HEK293 (cell line): ENCODE measurements around the gene PLCH2.
A peak's percentile ranks its signal among the peaks of the same experiment; 100 is the strongest.

Experiments
- CTCF ChIA-PET: fragments of 350-600 bp; formaldehyde crosslinking; extraction: SDS; loops from one replicate; lab custom pipeline; 2021; ENCODE audit warnings: antibody characterized with exemption; lab: Yijun Ruan, JAX
- POLR2A ChIA-PET: fragments of 300-600 bp; formaldehyde crosslinking; extraction: SDS; loops from one replicate; lab custom pipeline; 2020; ENCODE audit warnings: antibody characterized with exemption, inconsistent platforms; lab: Yijun Ruan, JAX
- H3K27ac ChIP-seq: fragments of 200-500 bp; sonication (Bioruptor generic); 2 replicates; pipeline ENCODE4 v1.5.1; 2014; ENCODE audit warnings: low read depth, low read length, control low read depth, inconsistent platforms; ENCODE audit errors: extremely low read depth
- H3K36me3 ChIP-seq, 2 experiments: fragments of 200-500 bp in 1 of 2; sonication (Bioruptor generic) in 1 of 2; 1 replicate in 1 of 2; 2 replicates in 1 of 2; pipeline ENCODE4 v1.5.1; 2014 to 2017; ENCODE audit warnings: inconsistent platforms in 2 of 2, low read length in 2 of 2; ENCODE audit not compliant: control insufficient read depth in 2 of 2, insufficient read depth in 1 of 2
- H3K4me1 ChIP-seq: fragments of 200-500 bp; sonication (Bioruptor generic); 2 replicates; pipeline ENCODE4 v1.5.1; 2014; ENCODE audit warnings: mild to moderate bottlenecking, low read length, inconsistent platforms; ENCODE audit not compliant: control insufficient read depth, insufficient read depth
- H3K4me3 ChIP-seq: 2 replicates; pipeline ENCODE4 v1.5.1; 2011; ENCODE audit warnings: low read depth, mild to moderate bottlenecking, control low read depth, low read length, moderate library complexity
- H3K9me3 ChIP-seq: fragments of 200-500 bp; sonication (Bioruptor generic); 2 replicates; pipeline ENCODE4 v1.5.1; 2014; ENCODE audit warnings: low read depth, low read length, inconsistent platforms; ENCODE audit not compliant: control insufficient read depth, insufficient read depth
- BCL11A ChIP-seq: fragments of 450-650 bp; formaldehyde crosslinking; IDR thresholded peaks from 2 replicates; pipeline ENCODE4 v1.5.1; 2016; ENCODE audit warnings: low read depth, missing biosample characterization, missing genetic modification characterization
- BCL11B ChIP-seq: fragments of 450-650 bp; formaldehyde crosslinking; IDR thresholded peaks from 2 replicates; pipeline ENCODE4 v1.5.1; 2016; ENCODE audit warnings: low read depth, missing biosample characterization, missing genetic modification characterization
- GLIS1 ChIP-seq: fragments of 450-650 bp; formaldehyde crosslinking; IDR thresholded peaks from 2 replicates; pipeline ENCODE4 v1.5.1; 2016; ENCODE audit warnings: missing biosample characterization, missing genetic modification characterization
- GLIS2 ChIP-seq: fragments of 450-650 bp; formaldehyde crosslinking; IDR thresholded peaks from 2 replicates; pipeline ENCODE4 v1.5.1; 2016; ENCODE audit warnings: missing biosample characterization, missing genetic modification characterization
- OVOL3 ChIP-seq: fragments of 450-650 bp; formaldehyde crosslinking; IDR thresholded peaks from 2 replicates; pipeline ENCODE4 v1.5.1; 2016; ENCODE audit warnings: missing biosample characterization, missing genetic modification characterization
- REST ChIP-seq: fragments of 450-650 bp; formaldehyde crosslinking; IDR thresholded peaks from 2 replicates; pipeline ENCODE4 v1.5.1; 2016; ENCODE audit warnings: missing biosample characterization, missing genetic modification characterization
- ZBTB48 ChIP-seq: fragments of 450-650 bp; formaldehyde crosslinking; IDR thresholded peaks from 2 replicates; pipeline ENCODE4 v1.5.1; 2016; ENCODE audit warnings: missing biosample characterization, missing genetic modification characterization
- ZIC2 ChIP-seq: fragments of 450-650 bp; formaldehyde crosslinking; IDR thresholded peaks from 2 replicates; pipeline ENCODE4 v1.5.1; 2016; ENCODE audit warnings: missing biosample characterization, missing genetic modification characterization
- ZNF112 ChIP-seq: fragments of 450-650 bp; formaldehyde crosslinking; IDR thresholded peaks from 2 replicates; pipeline ENCODE4 v1.5.0; 2017; ENCODE audit warnings: missing biosample characterization, missing genetic modification characterization
- ZNF148 ChIP-seq: fragments of 450-650 bp; formaldehyde crosslinking; IDR thresholded peaks from 2 replicates; pipeline ENCODE4 v1.5.0; 2017; ENCODE audit warnings: missing biosample characterization, missing genetic modification characterization, borderline replicate concordance
- ZNF157 ChIP-seq: fragments of 450-650 bp; formaldehyde crosslinking; IDR thresholded peaks from 2 replicates; pipeline ENCODE4 v1.5.1; 2016; ENCODE audit warnings: missing biosample characterization, missing genetic modification characterization
- ZNF174 ChIP-seq: fragments of 450-650 bp; formaldehyde crosslinking; IDR thresholded peaks from 2 replicates; pipeline ENCODE4 v1.5.0; 2017; ENCODE audit warnings: missing biosample characterization, mild to moderate bottlenecking, missing genetic modification characterization
- ZNF266 ChIP-seq: fragments of 450-650 bp; formaldehyde crosslinking; IDR thresholded peaks from 2 replicates; pipeline ENCODE4 v1.5.1; 2016; ENCODE audit warnings: missing biosample characterization, missing genetic modification characterization, low read depth
- ZNF354C ChIP-seq: fragments of 450-650 bp; formaldehyde crosslinking; IDR thresholded peaks from 2 replicates; pipeline ENCODE4 v1.5.1; 2016; ENCODE audit warnings: missing biosample characterization, missing genetic modification characterization, low read depth, borderline replicate concordance
- ZNF394 ChIP-seq: fragments of 450-650 bp; formaldehyde crosslinking; IDR thresholded peaks from 2 replicates; pipeline ENCODE4 v1.5.1; 2016; ENCODE audit warnings: missing biosample characterization, missing genetic modification characterization, mild to moderate bottlenecking, moderate library complexity, borderline replicate concordance
- ZNF501 ChIP-seq: fragments of 450-650 bp; formaldehyde crosslinking; IDR thresholded peaks from 2 replicates; pipeline ENCODE4 v1.5.1; 2016; ENCODE audit warnings: missing biosample characterization, missing genetic modification characterization
- ZNF558 ChIP-seq: fragments of 450-650 bp; formaldehyde crosslinking; IDR thresholded peaks from 2 replicates; pipeline ENCODE4 v1.5.1; 2016; ENCODE audit warnings: missing biosample characterization, missing genetic modification characterization
- ZNF600 ChIP-seq: fragments of 450-650 bp; formaldehyde crosslinking; IDR thresholded peaks from 2 replicates; pipeline ENCODE4 v1.5.1; 2016; ENCODE audit warnings: missing biosample characterization, missing genetic modification characterization
- ZNF645 ChIP-seq: fragments of 450-650 bp; formaldehyde crosslinking; IDR thresholded peaks from 2 replicates; pipeline ENCODE4; 2016; ENCODE audit warnings: missing biosample characterization, missing genetic modification characterization
- ZNF670 ChIP-seq: fragments of 450-650 bp; formaldehyde crosslinking; IDR thresholded peaks from 2 replicates; pipeline ENCODE4 v1.5.1; 2016; ENCODE audit warnings: missing biosample characterization, missing genetic modification characterization, low read depth
- ZNF692 ChIP-seq: fragments of 450-650 bp; formaldehyde crosslinking; IDR thresholded peaks from 2 replicates; pipeline ENCODE4 v1.5.1; 2016; ENCODE audit warnings: missing biosample characterization, missing genetic modification characterization
- ZNF776 ChIP-seq: fragments of 450-650 bp; formaldehyde crosslinking; IDR thresholded peaks from 2 replicates; pipeline ENCODE4 v1.5.0; 2017; ENCODE audit warnings: missing biosample characterization, missing genetic modification characterization, borderline replicate concordance

PLCH2 gene

GRCh38 chr1:2497891-2498290 lies 21.8 kb downstream of the PLCH2 start:
- POLR2A ChIA-PET, result interaction anchor here (1.3 kb wide), 1 partner anchor 48 kb away, joined by 3 read pairs; no protein-coding TSS in a partner anchor
- H3K9me3 ChIP-seq, result no peaks in the 10 kb centered on the region
- CTCF ChIA-PET, result no interaction called here
- no peak overlapping the region for H3K27ac ChIP-seq
- no peak overlapping the region for H3K4me3 ChIP-seq
- 0 out of 2 replicates have a peak, but pooled peaks have one; percentile 11 for TF ChIP-seq GLIS2 (tag by site-specific recombination)
- peak; percentile 51; the same call in 1 of the 2 replicates for TF ChIP-seq ZIC2 (tag by site-specific recombination)
- TF ChIP-seq GLIS1, result peak; percentile 80
- TF ChIP-seq ZNF394, result peak; percentile 72; the same call in 1 of the 2 replicates
- TF ChIP-seq OVOL3 (tag by site-specific recombination), result no peak
- H3K36me3 ChIP-seq, result no peaks in the 10 kb centered on the region
- H3K4me1 ChIP-seq, result no peaks in the 10 kb centered on the region; the same call in 1 of the 2 replicates

- TF ChIP-seq ZNF600 (tag by site-specific recombination), result 0 out of 2 replicates have a peak, but pooled peaks have one; percentile 68
- no peak for TF ChIP-seq ZNF157 (tag by site-specific recombination)
- Histone ChIP-seq H3K36me3 (no peaks in the 10 kb centered on the region), H3K9me3 (no peaks in the 10 kb centered on the region), H3K4me3 (no peak overlapping the region), H3K4me1 (no peaks in the 10 kb centered on the region; the same call in 1 of the 2 replicates), H3K27ac (no peak overlapping the region)
- ChIA-PET POLR2A (no interaction called here), CTCF (no interaction called here)
Measured at GRCh38 chr1:2498648-2499047, 22.6 kb downstream of the PLCH2 start.

- no peaks in the 10 kb centered on the region for H3K9me3 ChIP-seq
- no peak overlapping the region for H3K4me3 ChIP-seq
- ChIA-PET CTCF (no interaction called here), POLR2A (no interaction called here)
- no peaks in the 10 kb centered on the region for H3K36me3 ChIP-seq
- no peak overlapping the region for H3K27ac ChIP-seq
- no peaks in the 10 kb centered on the region; the same call in 1 of the 2 replicates for H3K4me1 ChIP-seq
- TF ChIP-seq BCL11B (tag by site-specific recombination), result peak; percentile 42; the same call in 1 of the 2 replicates
- no peak for TF ChIP-seq ZNF148 (tag by site-specific recombination)
- no peak for TF ChIP-seq ZNF776 (tag by site-specific recombination)
- TF ChIP-seq ZNF174 (tag by site-specific recombination), result no peak
- peak; percentile 74; the same call in 1 of the 2 replicates for TF ChIP-seq BCL11A
- TF ChIP-seq ZNF266, result no peak
- no peak for TF ChIP-seq ZNF501 (tag by site-specific recombination)
- no peak for TF ChIP-seq ZNF692
- no peak for TF ChIP-seq ZNF354C
- TF ChIP-seq ZNF112, result no peak
- no peak for TF ChIP-seq REST
- TF ChIP-seq ZNF558 (tag by site-specific recombination), result no peak
- TF ChIP-seq ZBTB48 (tag by site-specific recombination), result no peak
- no peak for TF ChIP-seq ZNF645 (tag by site-specific recombination)
- no peak for TF ChIP-seq ZNF670
Measured at GRCh38 chr1:2499260-2499659, 23.2 kb downstream of the PLCH2 start.
